ENCODE data around the gene DPYSL4.

DNA sequence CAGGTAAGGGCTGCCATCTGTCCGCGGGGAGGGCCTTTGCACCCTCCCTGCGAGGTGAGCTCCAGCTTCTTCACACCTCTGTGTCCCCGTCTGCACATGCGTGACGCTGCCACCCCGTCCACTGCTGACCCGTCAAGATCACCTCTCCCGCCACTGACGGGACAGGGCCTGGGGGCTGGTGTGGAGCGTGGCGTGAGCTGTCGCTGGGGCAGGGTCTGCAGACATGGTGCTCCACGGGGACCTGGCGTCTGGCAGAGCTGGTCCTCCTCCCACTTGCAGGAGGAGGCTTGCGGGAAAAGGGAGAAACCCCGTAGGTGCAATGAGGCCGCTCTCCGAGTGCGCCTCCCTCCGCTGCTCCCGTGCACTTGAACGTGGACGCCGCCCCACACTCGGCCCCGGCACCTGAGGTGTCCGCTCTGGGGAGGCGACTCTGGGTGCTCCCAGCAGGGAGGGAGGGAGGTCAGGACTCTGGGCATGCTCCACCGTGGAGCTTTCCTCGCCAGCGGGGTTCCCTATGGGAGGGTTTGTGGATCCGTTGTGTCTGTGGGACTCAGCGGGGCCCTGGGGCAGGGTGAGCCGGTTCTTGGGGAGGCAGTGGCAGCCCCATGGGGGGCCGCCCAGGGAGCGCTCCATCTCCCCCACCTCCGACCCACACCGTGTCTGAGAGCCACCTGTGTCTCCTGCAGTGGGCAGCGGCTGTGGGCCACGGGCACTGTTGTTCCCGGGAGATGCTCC lies 17.6 kb upstream of the DPYSL4 start:
- TF ChIP-seq CTCF (IDR thresholded peaks at IDR 0.05; ENCODE audit: poor library complexity) (no peak), EZH2 (IDR thresholded peaks at IDR 0.05; ENCODE audit: borderline replicate concordance) (no peak), EZH2phosphoT487 (IDR thresholded peaks at IDR 0.05; ENCODE audit: low read depth, severe bottlenecking, unreplicated experiment) (no peak)

Data from hepatocyte (in vitro differentiated cells).